DND-41 (cell line): ENCODE data around the gene TNS1.

ENCODE experiments used
- ATAC-seq: fragments of 200-7000 bp; cut with Tn5 transposase; 3 replicates; pipeline ENCODE4 v1.9.1; 2021; ENCODE audit warnings: low read depth; ENCODE audit not compliant: insufficient read depth
- DNase-seq: peaks from one replicate; pipeline ENCODE4 v3.0.0-alpha.2; 2020
- H2AFZ ChIP-seq: 2 replicates; pipeline ENCODE4 v1.6.0; 2012; ENCODE audit warnings: low read depth, low read length
- H3K27ac ChIP-seq: 2 replicates; pipeline ENCODE4 v1.5.1; 2012; ENCODE audit warnings: low read length, inconsistent platforms
- H3K27me3 ChIP-seq: fragments of 200-600 bp; sonication (generic); 2 replicates; pipeline ENCODE4 v1.6.0; 2012; ENCODE audit warnings: low read length, mild to moderate bottlenecking, inconsistent platforms; ENCODE audit not compliant: insufficient read depth, poor library complexity
- H3K36me3 ChIP-seq: 2 replicates; pipeline ENCODE4 v1.5.1; 2012; ENCODE audit warnings: low read length, inconsistent platforms; ENCODE audit not compliant: insufficient read depth
- H3K4me1 ChIP-seq: 2 replicates; pipeline ENCODE4 v1.5.1; 2012; ENCODE audit warnings: mild to moderate bottlenecking, low read length; ENCODE audit not compliant: insufficient read depth
- H3K4me2 ChIP-seq: 2 replicates; pipeline ENCODE4 v1.6.0; 2012; ENCODE audit warnings: mild to moderate bottlenecking, moderate library complexity, low read length, inconsistent platforms; ENCODE audit not compliant: insufficient read depth
- H3K4me3 ChIP-seq, 2 experiments: fragments of 200-600 bp in 1 of 2; shearing (Covaris generic) in 1 of 2; 2 replicates each; pipeline ENCODE4 v1.5.1; 2012 to 2016; ENCODE audit warnings: inconsistent platforms in 2 of 2, low read length in 2 of 2, mild to moderate bottlenecking in 2 of 2, low read depth in 1 of 2, moderate library complexity in 1 of 2
- H3K79me2 ChIP-seq: 2 replicates; pipeline ENCODE4 v1.6.0; 2012; ENCODE audit warnings: low read length, inconsistent platforms; ENCODE audit not compliant: insufficient read depth
- H3K9ac ChIP-seq: 2 replicates; pipeline ENCODE4 v1.6.0; 2012; ENCODE audit warnings: low read depth, mild to moderate bottlenecking, inconsistent platforms, low read length, moderate library complexity
- H3K9me3 ChIP-seq: 2 replicates; pipeline ENCODE4 v1.5.1; 2012; ENCODE audit warnings: low read length, moderate library complexity, mild to moderate bottlenecking, inconsistent platforms; ENCODE audit not compliant: insufficient read depth, severe bottlenecking
- H4K20me1 ChIP-seq: 2 replicates; pipeline ENCODE4 v1.6.0; 2012; ENCODE audit warnings: low read length; ENCODE audit not compliant: insufficient read depth
- EZH2 ChIP-seq: IDR thresholded peaks from 3 replicates; pipeline ENCODE4 v1.6.1; 2012; ENCODE audit warnings: borderline replicate concordance, low read depth, mild to moderate bottlenecking, moderate library complexity, low read length, inconsistent platforms; ENCODE audit not compliant: severe bottlenecking
- TF ChIP-seq, protein P1 (sequence below): IDR thresholded peaks from 2 replicates; pipeline ENCODE4 v1.5.1; 2012; ENCODE audit warnings: borderline replicate concordance, low read length, moderate library complexity, mild to moderate bottlenecking; ENCODE audit not compliant: poor library complexity, severe bottlenecking; ENCODE audit errors: extremely low read depth

Gene TNS1

DNA sequence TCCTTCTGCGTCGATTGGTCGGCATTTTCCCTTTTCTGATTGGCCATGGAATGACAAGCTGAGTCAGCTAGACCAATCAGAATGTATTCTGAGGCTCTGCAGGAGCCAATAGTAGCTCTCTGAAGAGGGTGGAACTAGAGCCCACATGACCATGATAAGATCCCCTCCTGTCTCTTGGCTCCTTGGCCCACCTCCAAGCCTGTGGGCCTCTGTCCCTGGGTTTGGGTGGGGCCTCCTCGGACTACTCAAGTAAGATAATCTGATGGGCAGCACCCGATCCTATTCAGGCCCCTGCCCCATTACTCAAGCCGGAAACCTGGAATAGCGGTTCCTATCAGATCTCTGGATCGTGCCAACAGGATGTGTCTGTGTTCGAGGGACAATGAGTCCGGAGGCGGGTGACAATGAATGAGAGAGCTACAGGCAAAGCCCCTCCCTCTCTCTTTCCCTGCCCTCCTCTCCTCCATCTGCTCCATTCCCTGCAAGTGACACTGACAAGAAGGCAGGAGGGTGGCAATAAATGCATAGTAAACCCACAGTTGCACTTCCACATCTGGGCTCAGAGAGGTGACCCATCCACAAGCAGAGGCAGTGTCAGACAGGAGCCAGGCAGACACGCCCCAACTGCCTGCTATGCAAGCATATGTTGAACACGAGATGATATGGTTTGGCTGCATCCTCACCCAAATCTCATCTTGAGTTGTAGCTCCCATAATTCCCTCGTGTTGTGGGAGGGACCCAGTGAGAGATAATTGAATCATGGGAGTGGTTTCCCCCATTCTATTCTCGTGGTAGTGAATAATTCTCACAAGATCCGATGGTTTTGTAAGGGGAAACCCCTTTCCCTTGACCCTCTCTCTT is 114.7 kb downstream of the TNS1 start:
- DNase-seq (no peak), ATAC-seq (no peak)
- H3K4me3 ChIP-seq = no peak overlapping the region

DNA sequence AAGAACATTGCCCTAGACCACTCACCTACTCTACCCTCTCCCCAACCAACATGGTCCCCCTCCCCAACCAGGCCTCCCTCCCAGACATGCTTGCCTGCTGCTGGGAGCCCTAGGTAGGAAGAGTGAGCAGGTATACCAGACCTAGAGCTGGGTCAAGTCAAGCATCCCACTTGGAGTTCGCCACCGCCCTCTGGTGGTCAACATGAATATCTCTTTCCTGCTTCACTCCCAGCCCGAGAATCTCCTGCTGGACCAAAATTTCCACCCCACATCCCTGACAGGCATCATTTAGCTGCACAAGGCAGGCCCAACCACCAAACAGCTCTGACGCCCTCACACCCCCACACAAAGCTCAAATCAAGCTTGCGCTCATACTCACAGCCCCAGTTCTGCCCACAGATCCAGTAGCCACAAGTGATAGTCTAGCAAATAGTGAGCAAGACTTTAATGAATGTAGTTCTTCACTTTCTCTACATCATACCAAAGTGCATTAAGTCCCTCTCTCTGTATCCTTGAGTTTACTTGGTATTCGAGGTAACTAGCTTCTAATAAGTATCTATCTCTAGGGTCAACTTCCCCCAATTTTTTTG is 116.0 kb downstream of the TNS1 start:
- peak; percentile 59 for DNase-seq
- Histone ChIP-seq H3K36me3 (no peaks in the 10 kb centered on the region), H3K27ac (no peak overlapping the region), H3K4me3 (no peak overlapping the region), H2AFZ (no peak overlapping the region), H3K4me2 (no peak overlapping the region), H3K27me3 (no peaks in the 10 kb centered on the region), H3K79me2 (no peaks in the 10 kb centered on the region), H3K9ac (no peak overlapping the region), H3K4me1 (no peaks in the 10 kb centered on the region), H3K9me3 (no peaks in the 10 kb centered on the region), H4K20me1 (no peaks in the 10 kb centered on the region)
- ATAC-seq = peak; percentile 81
- TF ChIP-seq, protein P1, sequence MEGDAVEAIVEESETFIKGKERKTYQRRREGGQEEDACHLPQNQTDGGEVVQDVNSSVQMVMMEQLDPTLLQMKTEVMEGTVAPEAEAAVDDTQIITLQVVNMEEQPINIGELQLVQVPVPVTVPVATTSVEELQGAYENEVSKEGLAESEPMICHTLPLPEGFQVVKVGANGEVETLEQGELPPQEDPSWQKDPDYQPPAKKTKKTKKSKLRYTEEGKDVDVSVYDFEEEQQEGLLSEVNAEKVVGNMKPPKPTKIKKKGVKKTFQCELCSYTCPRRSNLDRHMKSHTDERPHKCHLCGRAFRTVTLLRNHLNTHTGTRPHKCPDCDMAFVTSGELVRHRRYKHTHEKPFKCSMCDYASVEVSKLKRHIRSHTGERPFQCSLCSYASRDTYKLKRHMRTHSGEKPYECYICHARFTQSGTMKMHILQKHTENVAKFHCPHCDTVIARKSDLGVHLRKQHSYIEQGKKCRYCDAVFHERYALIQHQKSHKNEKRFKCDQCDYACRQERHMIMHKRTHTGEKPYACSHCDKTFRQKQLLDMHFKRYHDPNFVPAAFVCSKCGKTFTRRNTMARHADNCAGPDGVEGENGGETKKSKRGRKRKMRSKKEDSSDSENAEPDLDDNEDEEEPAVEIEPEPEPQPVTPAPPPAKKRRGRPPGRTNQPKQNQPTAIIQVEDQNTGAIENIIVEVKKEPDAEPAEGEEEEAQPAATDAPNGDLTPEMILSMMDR = peak; percentile 80
- no peak for TF ChIP-seq EZH2

More for the DNA sequence above, 114.7 kb downstream of the TNS1 start:
- no peaks in the 10 kb centered on the region for H3K9me3 ChIP-seq
- H3K9ac ChIP-seq = no peak overlapping the region
- no peak overlapping the region for H3K4me2 ChIP-seq
- H3K27ac ChIP-seq = no peak overlapping the region
- TF ChIP-seq EZH2 = no peak
- TF ChIP-seq, protein P1 = no peak
- H3K79me2 ChIP-seq = no peaks in the 10 kb centered on the region
- H3K27me3 ChIP-seq = no peaks in the 10 kb centered on the region
- H2AFZ ChIP-seq = no peak overlapping the region
- no peaks in the 10 kb centered on the region for H3K4me1 ChIP-seq
- H4K20me1 ChIP-seq = no peaks in the 10 kb centered on the region
- H3K36me3 ChIP-seq = no peaks in the 10 kb centered on the region

DNA sequence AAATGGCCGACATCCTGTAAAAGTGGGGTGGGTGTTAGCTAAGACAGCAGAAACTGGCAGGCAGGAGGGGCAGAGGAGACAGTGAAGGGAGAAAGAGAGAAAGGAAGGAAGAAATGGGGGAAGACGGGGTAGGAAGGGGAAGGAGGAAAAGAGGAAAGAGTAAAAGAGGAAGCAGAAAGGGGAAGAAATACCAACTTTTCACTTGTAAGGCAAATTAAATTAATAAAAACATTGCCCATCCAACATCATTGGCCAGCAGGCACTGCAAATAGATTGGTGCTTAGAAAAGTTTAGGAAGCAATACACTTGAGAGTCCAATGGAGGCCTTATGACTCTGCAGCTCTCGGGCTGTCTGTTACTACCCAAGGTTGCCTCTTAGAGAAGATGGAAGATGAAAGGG is 116.7 kb downstream of the TNS1 start:
- no peak for DNase-seq
- no peak overlapping the region for H3K9ac ChIP-seq
- TF ChIP-seq, protein P1 = no peak
- TF ChIP-seq EZH2 = no peak
- H3K27ac ChIP-seq = no peak overlapping the region
- H2AFZ ChIP-seq = no peak overlapping the region
- H3K36me3 ChIP-seq = no peaks in the 10 kb centered on the region
- H4K20me1 ChIP-seq = no peaks in the 10 kb centered on the region
- H3K27me3 ChIP-seq = no peaks in the 10 kb centered on the region
- H3K4me2 ChIP-seq = no peak overlapping the region
- H3K4me3 ChIP-seq = no peak overlapping the region
- H3K79me2 ChIP-seq = no peaks in the 10 kb centered on the region
- ATAC-seq = no peak
- H3K4me1 ChIP-seq = no peaks in the 10 kb centered on the region
- no peaks in the 10 kb centered on the region for H3K9me3 ChIP-seq
